ENCODE results near the gene SNX3. TPM values are rescaled to one million over a fixed set of nuclear protein-coding genes. Genes with fewer than 3 reads are reported as not detected.

The SNX3 gene
- polyA plus RNA-seq, 1 experiment = 406 TPM

DNA sequence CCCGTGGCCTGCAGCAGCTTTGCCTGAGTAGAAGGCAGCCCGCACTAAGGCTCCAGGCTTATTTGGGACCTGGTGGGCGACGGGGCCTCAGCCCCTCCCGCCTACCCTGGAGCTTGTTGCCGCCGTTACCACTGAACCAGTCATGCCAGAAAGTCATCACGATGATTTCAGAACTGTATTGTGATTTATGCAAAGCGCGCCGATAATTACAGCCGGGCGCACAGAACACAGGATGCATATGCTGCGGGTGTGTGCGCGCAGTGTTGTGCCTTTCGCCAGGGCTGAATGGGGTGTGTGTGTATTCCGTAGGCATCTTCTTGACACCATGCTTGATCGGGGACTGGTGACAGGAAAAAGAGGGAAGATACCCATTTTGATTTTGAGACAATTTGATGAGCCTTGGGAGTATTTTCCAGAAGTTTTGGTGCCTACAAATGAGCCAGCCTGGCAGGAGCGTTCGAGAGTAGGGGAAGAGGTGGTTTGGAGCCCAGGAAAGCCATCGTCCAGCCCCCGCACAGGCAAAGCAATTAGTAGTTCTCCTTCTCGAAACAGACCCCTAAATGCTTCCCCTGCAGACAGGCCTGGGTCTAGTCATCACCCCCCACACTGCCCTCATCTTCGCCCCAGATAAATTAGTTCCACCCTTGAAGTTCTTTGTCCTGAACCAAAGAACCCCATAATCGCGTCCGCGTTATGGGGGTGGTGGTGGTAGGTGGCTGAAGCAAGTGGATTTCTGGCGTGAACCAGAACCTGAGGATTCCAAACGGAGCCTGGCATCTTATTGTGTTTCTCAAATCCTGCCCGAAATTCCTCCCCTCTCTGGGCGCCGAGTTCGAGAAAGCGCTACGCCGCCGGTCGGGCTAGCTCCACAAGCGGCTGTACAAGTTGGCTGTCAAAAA, 96.9 kb downstream of the SNX3 start:
- Histone ChIP-seq H3K27me3 (ENCODE audit: control insufficient read depth, insufficient read depth, low read length) (peaks cover 93% of the 10 kb centered on the region), H3K9me3 (ENCODE audit: control insufficient read depth, insufficient read depth, low read length) (peaks cover 7% of the 10 kb centered on the region; the same call in 1 of the 2 replicates), H3K27ac (ENCODE audit: low read depth, low read length) (no peak overlapping the region), H3K4me3 (ENCODE audit: low read depth, low read length) (no peak overlapping the region)
- CTCF ChIA-PET = no interaction called here
- POLR2A ChIA-PET = no interaction called here
- TF ChIP-seq, protein P1, sequence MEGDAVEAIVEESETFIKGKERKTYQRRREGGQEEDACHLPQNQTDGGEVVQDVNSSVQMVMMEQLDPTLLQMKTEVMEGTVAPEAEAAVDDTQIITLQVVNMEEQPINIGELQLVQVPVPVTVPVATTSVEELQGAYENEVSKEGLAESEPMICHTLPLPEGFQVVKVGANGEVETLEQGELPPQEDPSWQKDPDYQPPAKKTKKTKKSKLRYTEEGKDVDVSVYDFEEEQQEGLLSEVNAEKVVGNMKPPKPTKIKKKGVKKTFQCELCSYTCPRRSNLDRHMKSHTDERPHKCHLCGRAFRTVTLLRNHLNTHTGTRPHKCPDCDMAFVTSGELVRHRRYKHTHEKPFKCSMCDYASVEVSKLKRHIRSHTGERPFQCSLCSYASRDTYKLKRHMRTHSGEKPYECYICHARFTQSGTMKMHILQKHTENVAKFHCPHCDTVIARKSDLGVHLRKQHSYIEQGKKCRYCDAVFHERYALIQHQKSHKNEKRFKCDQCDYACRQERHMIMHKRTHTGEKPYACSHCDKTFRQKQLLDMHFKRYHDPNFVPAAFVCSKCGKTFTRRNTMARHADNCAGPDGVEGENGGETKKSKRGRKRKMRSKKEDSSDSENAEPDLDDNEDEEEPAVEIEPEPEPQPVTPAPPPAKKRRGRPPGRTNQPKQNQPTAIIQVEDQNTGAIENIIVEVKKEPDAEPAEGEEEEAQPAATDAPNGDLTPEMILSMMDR (IDR thresholded peaks at IDR 0.05; ENCODE audit: low read depth, low read length) = no peak
- no peak for DNase-seq (ENCODE audit: low read depth, low spot score)

- Histone ChIP-seq H3K9me3 (ENCODE audit: control insufficient read depth, insufficient read depth, low read length) (peaks cover 7% of the 10 kb centered on the region; the same call in 1 of the 2 replicates), H3K27ac (ENCODE audit: low read depth, low read length) (no peak overlapping the region), H3K4me3 (ENCODE audit: low read depth, low read length) (no peak overlapping the region), H3K27me3 (ENCODE audit: control insufficient read depth, insufficient read depth, low read length) (peaks cover 93% of the 10 kb centered on the region)
- TF ChIP-seq, protein P1 (IDR thresholded peaks at IDR 0.05; ENCODE audit: low read depth, low read length) = no peak
- ChIA-PET POLR2A (no interaction called here), CTCF (interaction anchor here (0.6 kb wide), 1 partner anchor 878 kb away, joined by 4 read pairs; no protein-coding TSS in a partner anchor)
- no peak for DNase-seq (ENCODE audit: low read depth, low spot score)
Measured at GRCh38 chr6:108163267-108163643, 97.6 kb downstream of the SNX3 start.

DNA sequence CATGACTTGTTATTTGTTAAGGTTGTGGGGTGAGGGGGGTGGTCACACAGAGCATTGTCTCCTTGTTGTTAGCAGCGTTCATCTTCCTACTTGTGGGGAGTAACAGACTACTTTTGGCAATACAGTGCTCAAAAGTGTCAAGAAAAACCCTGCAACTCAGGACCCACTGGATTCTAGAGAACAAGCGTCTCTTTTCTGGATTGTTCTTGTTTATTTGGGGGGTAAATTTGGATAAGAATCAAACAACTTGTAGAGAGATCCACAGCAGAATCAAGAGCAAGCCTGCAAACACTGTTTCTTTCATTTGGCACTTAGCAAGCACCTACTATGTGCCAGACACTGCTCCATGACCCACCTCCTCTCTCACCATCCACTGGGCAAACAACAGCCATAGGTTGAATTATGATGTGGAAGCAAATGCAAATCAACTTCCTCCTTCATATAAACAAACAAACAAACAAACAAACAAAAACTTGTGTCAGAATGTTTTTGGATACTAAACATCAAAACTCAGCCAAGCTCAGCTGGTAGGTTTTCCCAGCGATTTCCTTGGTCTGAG, 99.0 kb downstream of the SNX3 start:
- no peak for DNase-seq (ENCODE audit: low read depth, low spot score)
- CTCF ChIA-PET = no interaction called here
- Histone ChIP-seq H3K27ac (ENCODE audit: low read depth, low read length) (no peak overlapping the region), H3K9me3 (ENCODE audit: control insufficient read depth, insufficient read depth, low read length) (no peaks in the 10 kb centered on the region; the same call in 1 of the 2 replicates), H3K27me3 (ENCODE audit: control insufficient read depth, insufficient read depth, low read length) (peaks cover 93% of the 10 kb centered on the region), H3K4me3 (ENCODE audit: low read depth, low read length) (no peak overlapping the region)
- POLR2A ChIA-PET = no interaction called here
- TF ChIP-seq, protein P1 (IDR thresholded peaks at IDR 0.05; ENCODE audit: low read depth, low read length) = no peak

Small RNA genes within 50 kb of the gene (small RNA-seq; reads per million reads assigned to genes)
- gene RNA5SP212 (ENCODE audit: insufficient read length, low read depth) (not detected), gene RNU6-1144P (ENCODE audit: insufficient read length, low read depth) (not detected), gene Z98742.2 (ENCODE audit: insufficient read length, low read depth) (not detected)

Other genes starting within 250 kb of the SNX3 start
- 28.0 and 35.2 TPM in 2 replicates for gene OSTM1, start 186.3 kb downstream of the SNX3 start, polyA plus RNA-seq (2011; rRNA removed)
- not detected in 2 replicates for gene NR2E1, start 95.0 kb downstream of the SNX3 start, polyA plus RNA-seq (2011; rRNA removed)
- 1.9 and 2.3 TPM in 2 replicates for gene AFG1L, start 34.0 kb upstream of the SNX3 start, polyA plus RNA-seq (2011; rRNA removed)